Thymus (tissue), 14 donors: ENCODE data around the gene TRAPPC13. TPM values are rescaled to one million over a fixed set of nuclear protein-coding genes. Genes with fewer than 3 reads are reported as not detected.
A peak's percentile ranks its signal among the peaks of the same experiment; 100 is the strongest.
"Not testable (repeated sequence)": the region's sequence is repeated elsewhere in the genome, so short reads cannot be mapped to it uniquely, and the experiment has no call there.

Experiments
- DNase-seq, 9 donors: peaks; one replicate each; pipeline ENCODE4 v3.0.0-alpha.2; 2013; ENCODE audit warnings: low spot score in 9 of 9, low read depth in 6 of 9, missing footprints in 1 of 9
- H3K27ac ChIP-seq, 2 donors: one replicate each; pipeline ENCODE4 v1.5.1; 2013; ENCODE audit warnings: control low read depth in 1 of 2, low read depth in 1 of 2, low read length in 1 of 2, mild to moderate bottlenecking in 1 of 2, moderate library complexity in 1 of 2
- H3K27me3 ChIP-seq, 2 donors: one replicate each; pipeline ENCODE4 v1.5.1; 2013; ENCODE audit warnings: low read length in 1 of 2; ENCODE audit not compliant: control insufficient read depth in 2 of 2, insufficient read depth in 1 of 2
- H3K36me3 ChIP-seq, 2 donors: one replicate each; pipeline ENCODE4 v1.5.1; 2013; ENCODE audit warnings: low read length in 1 of 2, mild to moderate bottlenecking in 1 of 2, moderate library complexity in 1 of 2; ENCODE audit not compliant: control insufficient read depth in 2 of 2, insufficient read depth in 2 of 2
- H3K4me1 ChIP-seq, 2 donors: one replicate each; pipeline ENCODE4 v1.5.1; 2013; ENCODE audit warnings: low read length in 2 of 2; ENCODE audit not compliant: control insufficient read depth in 2 of 2, insufficient read depth in 2 of 2
- H3K4me3 ChIP-seq, 2 donors: one replicate each; pipeline ENCODE4 v1.5.1; 2013; ENCODE audit warnings: low read length in 2 of 2, control low read depth in 1 of 2, mild to moderate bottlenecking in 1 of 2
- H3K9me3 ChIP-seq, 2 donors: one replicate each; pipeline ENCODE4 v1.5.1; 2013; ENCODE audit warnings: low read length in 1 of 2, mild to moderate bottlenecking in 1 of 2; ENCODE audit not compliant: control insufficient read depth in 2 of 2, insufficient read depth in 1 of 2
- whole genome bisulfite sequencing: extraction: QIAGEN DNeasy Blood & Tissue Kit; methylation state at CpG from one replicate; pipeline ENCODE4 v1.1.7; 2013; 5-methylcytosine and 5-hydroxymethylcytosine counted together
- long read RNA-seq, 10 donors: transcript quantifications; one replicate each; lab custom pipeline, GENCODE V29; 2026
- polyA plus RNA-seq: library from polyadenylated mRNA; stranded (reverse); fragments of 200-250 nt; gene quantifications from one replicate; pipeline ENCODE4 v1.2.3, GENCODE V29; 2013
- total RNA-seq: library from RNA; stranded (reverse); fragments of 120-200 nt; gene quantifications from one replicate; pipeline ENCODE4 v1.2.4, GENCODE V29; 2013
- donor health status: healthy.

TRAPPC13 gene, protein sequence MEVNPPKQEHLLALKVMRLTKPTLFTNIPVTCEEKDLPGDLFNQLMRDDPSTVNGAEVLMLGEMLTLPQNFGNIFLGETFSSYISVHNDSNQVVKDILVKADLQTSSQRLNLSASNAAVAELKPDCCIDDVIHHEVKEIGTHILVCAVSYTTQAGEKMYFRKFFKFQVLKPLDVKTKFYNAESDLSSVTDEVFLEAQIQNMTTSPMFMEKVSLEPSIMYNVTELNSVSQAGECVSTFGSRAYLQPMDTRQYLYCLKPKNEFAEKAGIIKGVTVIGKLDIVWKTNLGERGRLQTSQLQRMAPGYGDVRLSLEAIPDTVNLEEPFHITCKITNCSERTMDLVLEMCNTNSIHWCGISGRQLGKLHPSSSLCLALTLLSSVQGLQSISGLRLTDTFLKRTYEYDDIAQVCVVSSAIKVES
- total RNA-seq (33.9 TPM), polyA plus RNA-seq (30.0 TPM)
- long read RNA-seq, donor 1, result 0 reads
- long read RNA-seq, donor 2, result 0 reads
- long read RNA-seq, donor 3, partial matches to known transcripts, result 0 of 5 reads
- long read RNA-seq, donor 3, other reads (novel, unspliced or antisense), result 0 of 5 reads
- long read RNA-seq, donor 4, partial matches to known transcripts, result 17 of 21 reads
- long read RNA-seq, donor 4, other reads (novel, unspliced or antisense), result 0 of 21 reads
- long read RNA-seq, donor 5, transcript TRAPPC13-203 (2 exons, 529 nt), result major isoform, 5 of 14 reads
- long read RNA-seq, donor 5, partial matches to known transcripts, result 0 of 14 reads
- long read RNA-seq, donor 5, other reads (novel, unspliced or antisense), result 0 of 14 reads
- long read RNA-seq, donor 6, partial matches to known transcripts, result 0 of 5 reads
- long read RNA-seq, donor 6, other reads (novel, unspliced or antisense), result 0 of 5 reads
- long read RNA-seq, donor 7, partial matches to known transcripts, result 5 of 8 reads
- long read RNA-seq, donor 7, other reads (novel, unspliced or antisense), result 0 of 8 reads
- long read RNA-seq, donor 8, partial matches to known transcripts, result 0 of 3 reads
- long read RNA-seq, donor 8, other reads (novel, unspliced or antisense), result 0 of 3 reads
- long read RNA-seq, donor 9, partial matches to known transcripts, result 0 of 5 reads
- long read RNA-seq, donor 9, other reads (novel, unspliced or antisense), result 0 of 5 reads
- long read RNA-seq, donor 10, partial matches to known transcripts, result 0 of 2 reads
- long read RNA-seq, donor 10, other reads (novel, unspliced or antisense), result 0 of 2 reads

DNA sequence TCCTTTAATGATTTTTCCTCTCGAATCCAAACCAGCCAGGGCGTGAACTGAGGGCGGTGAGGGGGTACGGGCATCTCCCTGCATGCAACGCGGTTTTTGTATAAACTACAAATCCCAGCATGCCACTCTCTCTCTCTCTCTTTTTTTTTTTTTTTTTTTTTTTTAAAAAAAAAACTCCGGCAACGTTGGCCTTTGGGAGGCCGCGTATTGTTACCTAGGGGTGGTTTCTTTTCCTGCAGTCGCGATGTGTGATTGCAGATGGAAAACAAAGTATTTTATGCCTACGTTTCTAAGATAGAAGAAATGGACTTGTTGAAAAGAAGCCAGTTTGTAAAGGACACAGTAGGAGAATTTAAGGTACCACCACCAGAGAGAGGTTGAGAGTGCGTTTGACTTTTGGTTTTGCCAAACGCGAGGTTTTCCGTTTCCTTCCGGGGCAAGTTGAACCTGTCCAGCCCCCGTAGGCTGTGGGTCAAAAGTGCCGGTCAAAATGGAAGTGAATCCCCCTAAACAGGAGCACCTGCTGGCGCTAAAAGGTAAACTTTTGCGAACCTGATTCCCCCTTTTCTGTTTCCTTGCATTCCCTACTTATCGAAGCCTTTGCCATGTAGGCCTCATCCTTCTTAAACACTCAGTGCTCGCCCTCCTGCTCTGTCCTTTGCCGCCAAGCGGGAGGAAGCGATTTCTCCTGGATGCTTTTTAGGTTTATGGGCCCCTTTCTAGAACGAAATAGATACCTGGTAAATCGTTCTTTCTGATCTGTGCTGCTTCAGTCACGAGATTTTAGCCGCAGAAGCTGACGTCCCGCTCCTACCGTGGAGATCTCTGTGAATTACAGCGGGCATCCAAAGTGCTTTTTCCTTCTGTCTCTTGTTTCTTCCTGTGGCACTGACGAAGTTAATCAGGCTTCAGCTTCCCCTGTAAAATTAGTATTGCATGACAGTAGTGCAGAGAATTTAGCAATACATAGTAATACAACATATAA lies at the start of gene TRAPPC13, which contains the start of gene SHLD3:
TSS of gene TRAPPC13 (plus strand) at position 457 of the 985 bp plus-strand sequence. CDS start at position 491, 34 bp downstream.
TSS of gene SHLD3 (plus strand) at position 457 of the 985 bp plus-strand sequence. CDS start 4,561 bp downstream, outside the sequence.
- Histone ChIP-seq H3K9me3 (no peaks in the 10 kb centered on the region), H3K4me1 (peaks cover 2 to 4% of the 10 kb centered on the region in 2 donors), H3K4me3 (peak within 1 kb of the TSS; percentile 77 to 84), H3K27me3 (no peaks in the 10 kb centered on the region), H3K36me3 (peaks cover 0 to 8% of the 10 kb centered on the region in 2 donors), H3K27ac (peak within 1 kb of the TSS; percentile 92 to 96)
- WGBS, result under 1% methylated on average over 36 of the region's 36 CpGs
- peak; percentile 87 to 96 (median 92) for DNase-seq

DNA sequence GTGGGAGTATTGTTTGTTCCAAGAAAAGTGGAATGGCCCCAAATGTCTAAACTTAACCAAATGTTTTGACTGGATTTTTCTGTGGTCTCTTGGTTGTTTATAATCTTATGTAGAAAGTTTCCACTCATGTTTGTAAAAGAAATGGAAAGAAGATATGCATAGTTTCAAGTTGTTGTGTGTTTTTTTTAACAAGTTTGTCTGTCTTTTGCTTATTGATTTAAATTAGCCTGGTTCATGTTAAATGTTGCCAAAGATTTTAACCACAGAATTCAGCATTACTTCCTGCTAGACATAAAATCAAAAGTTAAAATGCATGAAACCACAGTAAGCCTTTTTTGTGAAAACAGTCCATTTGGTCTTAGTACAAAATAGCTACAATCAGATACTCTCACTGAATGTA lies 47.7 kb upstream of the TRAPPC13 start:
- H3K27ac ChIP-seq, result no peak overlapping the region
- no peak overlapping the region for H3K4me3 ChIP-seq
- H3K4me1 ChIP-seq, result no peaks in the 10 kb centered on the region
- peaks cover 22 to 64% of the 10 kb centered on the region in 2 donors for H3K36me3 ChIP-seq
- H3K27me3 ChIP-seq, result no peaks in the 10 kb centered on the region
- no peak for DNase-seq
- no peaks in the 10 kb centered on the region for H3K9me3 ChIP-seq

DNA sequence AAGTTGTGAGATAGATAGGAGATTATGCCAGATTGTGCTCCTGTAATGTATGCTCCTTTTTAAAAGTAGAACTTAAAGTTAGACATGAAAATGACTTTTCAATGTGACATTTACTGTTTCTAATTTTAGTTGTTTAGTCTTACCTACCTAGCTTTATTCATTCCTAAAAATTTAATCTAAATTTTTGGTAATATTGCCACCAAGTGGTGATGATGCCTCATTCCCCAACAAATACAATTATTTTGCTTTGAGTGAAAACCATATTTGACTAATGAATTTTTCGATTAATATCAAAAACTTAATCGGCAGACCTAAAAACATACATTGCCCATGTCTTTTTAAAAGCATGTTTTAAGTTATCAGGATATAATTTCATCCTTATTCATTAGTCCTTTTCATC lies 36.1 kb upstream of the TRAPPC13 start:
- Histone ChIP-seq H3K4me3 (no peak overlapping the region), H3K36me3 (peaks cover 4 to 60% of the 10 kb centered on the region in 2 donors), H3K27me3 (no peaks in the 10 kb centered on the region), H3K9me3 (no peaks in the 10 kb centered on the region), H3K27ac (no peak overlapping the region), H3K4me1 (no peaks in the 10 kb centered on the region)
- 97% methylated on average over 2 of the region's 2 CpGs for WGBS
- no peak for DNase-seq

DNA sequence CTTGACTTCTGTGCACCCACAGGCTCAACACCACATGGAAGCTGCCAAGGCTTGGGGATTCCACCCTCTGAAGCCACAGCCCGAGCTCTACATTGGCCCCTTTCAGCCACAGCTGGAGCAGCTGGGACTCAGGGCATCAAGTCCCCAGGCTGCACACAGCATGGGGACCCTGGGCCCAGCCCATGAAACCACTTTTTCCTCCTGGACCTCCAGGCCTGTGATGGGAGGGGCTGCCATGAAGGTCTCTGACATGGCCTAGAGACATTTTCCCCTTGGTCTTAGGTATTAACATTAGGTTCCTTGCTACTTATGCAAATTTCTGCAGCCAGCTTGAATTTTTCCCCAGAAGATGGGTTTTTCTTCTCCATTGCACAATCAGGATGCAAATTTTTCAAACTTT lies 23.1 kb upstream of the TRAPPC13 start:
- not testable (repeated sequence) for H3K4me3 ChIP-seq

DNA sequence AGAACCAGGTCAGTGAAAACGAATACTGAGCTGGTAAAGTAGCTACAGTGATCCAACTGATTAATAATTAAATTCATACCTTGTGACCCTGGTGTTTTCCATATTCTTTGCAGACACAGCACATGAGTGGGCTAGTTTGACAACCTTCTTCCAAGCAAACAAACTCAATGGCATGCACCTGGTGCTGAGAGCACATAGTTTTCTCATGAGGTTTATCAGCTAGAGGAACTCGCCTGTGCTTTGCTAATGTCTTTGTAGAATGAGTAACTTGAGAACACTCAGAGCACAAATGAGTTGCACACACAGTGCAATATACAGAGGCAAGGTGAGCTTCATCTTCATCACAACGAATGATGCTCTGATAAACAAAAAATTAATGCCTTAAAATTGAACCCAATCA lies 13.3 kb upstream of the TRAPPC13 start:
- no peaks in the 10 kb centered on the region for H3K9me3 ChIP-seq
- 97% methylated on average over 3 of the region's 3 CpGs for WGBS
- no peaks in the 10 kb centered on the region for H3K27me3 ChIP-seq
- H3K4me1 ChIP-seq, result no peaks in the 10 kb centered on the region
- H3K27ac ChIP-seq, result no peak overlapping the region
- peaks cover 23 to 57% of the 10 kb centered on the region in 2 donors for H3K36me3 ChIP-seq
- no peak for DNase-seq
- no peak overlapping the region for H3K4me3 ChIP-seq

More for the DNA sequence above, 23.1 kb upstream of the TRAPPC13 start:
- H3K27me3 ChIP-seq, H3K4me1 ChIP-seq, DNase-seq, H3K9me3 ChIP-seq, H3K27ac ChIP-seq: not testable (repeated sequence)
- H3K36me3 ChIP-seq, result peaks cover 45 to 65% of the 10 kb centered on the region in 2 donors
- WGBS, result 94% methylated on average over 1 of the region's 1 CpG

DNA sequence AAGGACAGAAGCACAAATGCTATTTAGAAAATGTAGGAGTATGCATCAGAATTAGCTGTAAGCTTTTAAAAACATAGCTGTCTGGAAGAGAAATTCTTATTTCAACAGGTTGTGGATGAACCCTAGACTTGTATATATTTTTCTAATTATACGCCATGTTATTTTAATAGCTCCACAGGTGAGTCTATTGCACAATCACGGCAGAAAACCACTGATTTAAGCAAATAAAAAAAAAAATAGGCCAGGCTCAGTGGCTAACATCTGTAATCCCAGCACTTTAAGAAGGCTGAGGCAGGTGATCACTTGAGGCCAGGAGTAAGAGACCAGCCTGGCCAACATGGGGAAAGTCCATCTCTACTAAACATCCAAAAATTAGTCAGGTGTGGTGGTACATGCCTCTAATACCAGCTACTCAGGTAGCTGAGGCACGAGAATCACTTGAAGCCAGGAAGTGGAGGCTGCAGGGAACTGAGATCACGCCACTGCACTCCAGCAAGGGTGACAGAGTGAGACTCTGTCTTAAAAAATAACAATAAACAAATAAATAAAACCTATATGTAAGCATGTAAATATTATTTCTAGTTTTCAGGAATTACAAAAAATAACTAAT lies 12.4 kb upstream of the TRAPPC13 start:
- 98% methylated on average over 4 of the region's 4 CpGs for WGBS
- H3K4me3 ChIP-seq, result no peak overlapping the region
- H3K9me3 ChIP-seq, result no peaks in the 10 kb centered on the region
- no peaks in the 10 kb centered on the region for H3K27me3 ChIP-seq
- peaks cover 23 to 49% of the 10 kb centered on the region in 2 donors for H3K36me3 ChIP-seq
- H3K4me1 ChIP-seq, result no peaks in the 10 kb centered on the region
- DNase-seq, result no peak
- H3K27ac ChIP-seq, result no peak overlapping the region

DNA sequence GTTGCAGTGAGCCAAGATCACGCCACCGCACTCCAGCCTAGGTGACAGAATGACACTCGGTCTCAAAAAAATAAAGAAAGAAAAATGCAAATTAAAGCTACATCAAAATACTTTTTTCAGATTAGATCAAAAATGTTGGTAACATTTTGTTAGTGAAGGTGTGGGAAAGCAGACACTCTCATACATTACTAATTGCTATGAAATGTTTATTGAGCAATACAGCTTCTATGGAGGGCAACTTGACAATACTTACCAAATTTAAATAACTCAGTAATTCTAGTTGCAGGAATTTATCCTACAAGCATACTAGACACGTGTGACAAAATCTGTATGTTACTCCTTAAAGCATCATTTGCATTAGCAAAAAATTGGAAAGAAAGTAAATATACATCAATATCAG lies 4.8 kb upstream of the TRAPPC13 start:
- WGBS, result over 99% methylated on average over 4 of the region's 4 CpGs
- Histone ChIP-seq H3K36me3 (peaks cover 3 to 6% of the 10 kb centered on the region in 2 donors), H3K27ac (no peak overlapping the region), H3K4me3 (no peak overlapping the region), H3K27me3 (no peaks in the 10 kb centered on the region), H3K4me1 (no peaks in the 10 kb centered on the region), H3K9me3 (no peaks in the 10 kb centered on the region)
- DNase-seq, result no peak

DNA sequence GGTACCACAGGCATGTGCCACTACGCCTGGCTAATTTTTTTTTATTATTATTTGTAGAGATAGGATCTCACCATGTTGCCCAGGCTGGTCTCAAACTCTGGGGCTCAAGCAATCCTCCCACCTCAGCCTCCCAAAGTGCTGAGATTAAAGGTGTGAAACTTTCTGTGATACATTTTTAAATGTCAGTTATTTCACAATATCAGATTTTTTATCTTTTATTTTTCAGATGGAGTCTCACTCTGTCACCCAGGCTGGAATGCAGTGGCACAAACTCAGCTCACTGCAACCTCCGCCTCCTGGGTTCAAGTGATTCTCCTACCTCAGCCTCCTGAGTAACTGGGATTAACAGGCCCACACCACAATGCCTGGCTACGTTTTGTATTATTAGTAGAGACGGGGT lies 2.9 kb upstream of the TRAPPC13 start:
- 98% methylated on average over 4 of the region's 4 CpGs for WGBS
- not testable (repeated sequence) for H3K27ac ChIP-seq, H3K36me3 ChIP-seq, DNase-seq, H3K27me3 ChIP-seq, H3K4me1 ChIP-seq, H3K9me3 ChIP-seq, H3K4me3 ChIP-seq
